K562 (cell line): ENCODE measurements around the gene TTC28. TPM values are rescaled to one million over a fixed set of nuclear protein-coding genes. Genes with fewer than 3 reads are reported as not detected.

Experiments used
- ATAC-seq: fragments of 200-7000 bp; cut with Tn5 transposase; 3 replicates; pipeline ENCODE4 v1.9.1; 2020; ENCODE audit warnings: moderate library complexity
- BruUV-seq: library from RNA; stranded (reverse); fragments of 400-500 nt; replicated peaks from 2 replicates; lab custom pipeline; 2021; lab: Mats Ljungman, UMichigan
- CTCF ChIA-PET: fragments of 300-600 bp; formaldehyde crosslinking; extraction: SDS; loops from one replicate; lab custom pipeline; 2021; ENCODE audit warnings: low intra/inter-chr PET ratio; lab: Yijun Ruan, JAX
- POLR2A ChIA-PET: fragments of 300-600, 350-650 bp; sonication (Branson Sonifier 250); formaldehyde crosslinking; extraction: SDS; loops from one replicate; lab custom pipeline; 2021; ENCODE audit warnings: antibody characterized with exemption, inconsistent platforms; lab: Yijun Ruan, JAX
- DNase-seq, 4 experiments: peaks; one replicate each; pipeline versions ENCODE4 v3.0.0 to v3.0.0-alpha.2; 2011 to 2018; ENCODE audit warnings: low spot score in 3 of 4, mixed read lengths in 3 of 4; ENCODE audit errors: extremely low read depth in 1 of 4
- FAIRE-seq: peaks from 2 replicates; lab custom pipeline; 2011; peaks lifted over from hg19 to GRCh38; lab: Jason Lieb, UNC
- H2AFZ ChIP-seq: 2 replicates; pipeline ENCODE4 v1.6.0; 2011; ENCODE audit warnings: low read depth, low read length, control low read depth, inconsistent platforms
- H3K27ac ChIP-seq: fragments of 200-600 bp; 3 replicates; pipeline ENCODE4 v1.8.0; 2011; ENCODE audit warnings: low read depth, mild to moderate bottlenecking, control low read depth, inconsistent platforms, low read length, moderate library complexity, mixed read lengths; ENCODE audit errors: extremely low read depth
- H3K27me3 ChIP-seq, 2 experiments: fragments of 300-600 bp in 1 of 2; 2 replicates in 1 of 2; 3 replicates in 1 of 2; pipeline versions ENCODE4 v1.6.0 to v1.8.0; 2011; ENCODE audit warnings: inconsistent platforms in 2 of 2, low read length in 2 of 2, mild to moderate bottlenecking in 1 of 2, mixed read lengths in 1 of 2, moderate library complexity in 1 of 2; ENCODE audit not compliant: control insufficient read depth in 2 of 2, insufficient read depth in 2 of 2
- H3K36me3 ChIP-seq: fragments of 300-600 bp; 3 replicates; pipeline ENCODE4 v1.8.0; 2011; ENCODE audit warnings: mild to moderate bottlenecking, low read length, inconsistent platforms; ENCODE audit not compliant: control insufficient read depth, insufficient read depth
- H3K4me1 ChIP-seq, 2 experiments: fragments of 200-600 bp in 1 of 2; replicated peaks in 1 of 2; 2 replicates in 1 of 2; 3 replicates in 1 of 2; pipeline versions ENCODE4 v1.5.1 to v1.8.0; 2011; ENCODE audit warnings: inconsistent platforms in 2 of 2, low read length in 2 of 2, mild to moderate bottlenecking in 1 of 2, mixed read lengths in 1 of 2, moderate library complexity in 1 of 2; ENCODE audit not compliant: control insufficient read depth in 2 of 2, insufficient read depth in 2 of 2
- H3K4me2 ChIP-seq: 2 replicates; pipeline ENCODE4 v1.6.1; 2011; ENCODE audit warnings: low read length, control low read depth, inconsistent platforms, mixed read lengths; ENCODE audit not compliant: insufficient read depth
- H3K4me3 ChIP-seq: fragments of 200-600 bp; sonication (generic), shearing (Covaris generic); 2 replicates; pipeline ENCODE4 v1.5.1; 2016; ENCODE audit warnings: control low read depth, inconsistent platforms
- H3K79me2 ChIP-seq: fragments of 200-600 bp; 3 replicates; pipeline ENCODE4 v1.8.0; 2011; ENCODE audit warnings: low read length, inconsistent platforms; ENCODE audit not compliant: control insufficient read depth, insufficient read depth
- H3K9ac ChIP-seq, 2 experiments: 2 replicates each; pipeline versions ENCODE4 v1.6.0 to v1.6.1; 2011; ENCODE audit warnings: low read depth in 2 of 2, low read length in 2 of 2, control low read depth in 1 of 2, inconsistent platforms in 1 of 2, mild to moderate bottlenecking in 1 of 2, mixed read lengths in 1 of 2; ENCODE audit not compliant: insufficient read depth in 1 of 2
- H3K9me1 ChIP-seq: one replicate; pipeline ENCODE4 v1.6.0; 2011; ENCODE audit warnings: inconsistent platforms, mild to moderate bottlenecking, low read length, moderate library complexity; ENCODE audit not compliant: control insufficient read depth, insufficient read depth
- H3K9me3 ChIP-seq: replicated peaks from 2 replicates; pipeline ENCODE4 v1.5.1; 2011; ENCODE audit warnings: low read depth, low read length, inconsistent platforms; ENCODE audit not compliant: control insufficient read depth, insufficient read depth
- H4K20me1 ChIP-seq: replicated peaks from 2 replicates; pipeline ENCODE4 v1.6.1; 2011; ENCODE audit warnings: low read length, inconsistent platforms, mixed read lengths; ENCODE audit not compliant: control insufficient read depth, insufficient read depth
- CHAMP1 ChIP-seq: fragments of 450-650 bp; IDR thresholded peaks from 2 replicates; pipeline ENCODE4 v1.6.1; 2016; ENCODE audit warnings: mild to moderate bottlenecking
- E2F6 ChIP-seq, 2 experiments: IDR thresholded peaks; 2 replicates each; pipeline ENCODE4 v1.6.1; 2011; ENCODE audit warnings: borderline replicate concordance in 1 of 2, control low read depth in 1 of 2, low read depth in 1 of 2, low read length in 1 of 2, mild to moderate bottlenecking in 1 of 2, mixed read lengths in 1 of 2, moderate library complexity in 1 of 2; ENCODE audit not compliant: insufficient read depth in 1 of 2, insufficient read length in 1 of 2, poor library complexity in 1 of 2, severe bottlenecking in 1 of 2; ENCODE audit errors: extremely low read depth in 1 of 2
- FOXM1 ChIP-seq, 2 experiments: fragments of 450-650 bp in 1 of 2; sonication (generic) in 1 of 2; formaldehyde crosslinking in 1 of 2; IDR thresholded peaks; 2 replicates each; pipeline versions ENCODE4 v1.6.1 to v1.9.0; 2017 to 2022; ENCODE audit warnings: low read depth in 2 of 2, mild to moderate bottlenecking in 2 of 2, missing genetic modification reagents in 1 of 2, moderate library complexity in 1 of 2
- POLR3A ChIP-seq: IDR thresholded peaks from 2 replicates; pipeline ENCODE4 v1.6.1; 2011; ENCODE audit warnings: borderline replicate concordance, mild to moderate bottlenecking, moderate library complexity; ENCODE audit not compliant: insufficient read length, insufficient read depth; ENCODE audit errors: extremely low read depth
- SRSF7 ChIP-seq: fragments of 200-400 bp; formaldehyde crosslinking; optimal IDR thresholded peaks from 2 replicates; pipeline ENCODE3; 2017; ENCODE audit warnings: mild to moderate bottlenecking, low read depth, low read length
- TAF15 ChIP-seq: fragments of 200-400 bp; formaldehyde crosslinking; IDR thresholded peaks from 2 replicates; pipeline ENCODE4 v1.6.1; 2017; ENCODE audit warnings: mild to moderate bottlenecking, low read depth, low read length, moderate library complexity
- ZNF592 ChIP-seq: fragments of 450-650 bp; IDR thresholded peaks from 2 replicates; pipeline ENCODE4 v1.6.1; 2017; ENCODE audit warnings: antibody characterized with exemption, mild to moderate bottlenecking
- WGBS: fragments of 100-300 bp; shearing (Covaris generic); methylation state at CpG from one replicate; pipeline ENCODE4 v1.1.6; 2016; ENCODE audit warnings: low coverage, mixed read lengths; ENCODE audit not compliant: insufficient coverage; ENCODE audit errors: missing lambda C conversion rate; 5-methylcytosine and 5-hydroxymethylcytosine counted together
- in situ Hi-C: fragments of 300-500 bp; cut with MboI; formaldehyde crosslinking; loops from 4 replicates; pipeline ENCODE4 v1.15.0; 2018; ENCODE audit warnings: inconsistent platforms, mixed read lengths
- intact Hi-C: fragments of 100-400 bp; cut with micrococcal nuclease; formaldehyde crosslinking; loops from 2 replicates; pipeline ENCODE4 v1.14.2; 2022
- polyA plus RNA-seq, 8 experiments: library from polyadenylated mRNA; depleted of rRNA in 4 of 8; stranded (reverse) in 5 of 8; unstranded in 3 of 8; fragments of >200 nt; fragmentation: Nextera tagmentation in 2 of 8; fragmentation: Illumina TruSeq in 1 of 8; extraction: Ambion mirVana in 2 of 8; extraction: Trizol in 1 of 8; gene quantifications; 2 replicates each; pipeline versions ENCODE4 v1.2.1 to v1.2.3, GENCODE V29; 2011 to 2014; ENCODE audit warnings: inconsistent platforms in 1 of 8, missing spikeins in 1 of 8
- total RNA-seq, 7 experiments: library from RNA; depleted of rRNA in 6 of 7; stranded (reverse); fragments of >200 nt in 6 of 7; fragmentation: Illumina TruSeq in 2 of 7; extraction: Trizol in 2 of 7; gene quantifications; 2 replicates each; pipeline versions ENCODE4 v1.2.1 to v1.2.3, GENCODE V29; 2011 to 2021; ENCODE audit warnings: low replicate concordance in 1 of 7

TTC28 gene
- total and polyA plus RNA-seq, 9 of the 15 experiments (the other 6 are each of a cell fraction or from before 2014, with no cell fraction given) = 0.22 to 10.7 (median 3.1) TPM

GRCh38 chr22:28402060-28402459 is 277.6 kb downstream of the TTC28 start:
- FAIRE-seq (no peak), ATAC-seq (no peak), DNase-seq (no peak)
- in situ Hi-C loops (no loop called here), intact Hi-C loops (no loop called here)
- H3K27ac ChIP-seq = no peak overlapping the region
- H3K4me3 ChIP-seq = no peak overlapping the region
- H2AFZ ChIP-seq = no peak overlapping the region
- POLR2A ChIA-PET = no interaction called here
- no peaks in the 10 kb centered on the region for H3K79me2 ChIP-seq
- 48% methylated on average over 2 of the region's 2 CpGs for WGBS
- CTCF ChIA-PET = no interaction called here
- H3K4me1 ChIP-seq = no peaks in the 10 kb centered on the region
- no peak overlapping the region for H3K4me2 ChIP-seq
- TF ChIP-seq ZNF592 (no peak), TAF15 (no peak), FOXM1 (IDR thresholded peaks at IDR 0.05; ENCODE audit: low read depth) (no peak), FOXM1 (CRISPR knock-in tag; IDR thresholded peaks at IDR 0.05; ENCODE audit: low read depth) (no peak), CHAMP1 (no peak), E2F6 (IDR thresholded peaks at IDR 0.05; ENCODE audit: borderline replicate concordance in 1 of 2, extremely low read depth in 1 of 2, insufficient read depth in 1 of 2, insufficient read length in 1 of 2, low read depth in 1 of 2, low read length in 1 of 2, poor library complexity in 1 of 2, severe bottlenecking in 1 of 2) (no peak), SRSF7 (no peak), POLR3A (no peak)
- H3K27me3 ChIP-seq = no peaks in the 10 kb centered on the region
- BruUV-seq = no TSS peak
- H3K36me3 ChIP-seq = no peaks in the 10 kb centered on the region
- H3K9me1 ChIP-seq = no peaks in the 10 kb centered on the region
- H4K20me1 ChIP-seq = no peaks in the 10 kb centered on the region
- H3K9me3 ChIP-seq = no peaks in the 10 kb centered on the region
- H3K9ac ChIP-seq = no peak overlapping the region
